NCI-H2081 treated with DMSO at 0.1 percent for 48 hours (cell line): ENCODE results near the gene ELK3.

Source experiments
- DNase-seq: peaks from one replicate; lab custom pipeline; 2025; lab: John Stamatoyannopoulos, UW

Gene ELK3

DNA sequence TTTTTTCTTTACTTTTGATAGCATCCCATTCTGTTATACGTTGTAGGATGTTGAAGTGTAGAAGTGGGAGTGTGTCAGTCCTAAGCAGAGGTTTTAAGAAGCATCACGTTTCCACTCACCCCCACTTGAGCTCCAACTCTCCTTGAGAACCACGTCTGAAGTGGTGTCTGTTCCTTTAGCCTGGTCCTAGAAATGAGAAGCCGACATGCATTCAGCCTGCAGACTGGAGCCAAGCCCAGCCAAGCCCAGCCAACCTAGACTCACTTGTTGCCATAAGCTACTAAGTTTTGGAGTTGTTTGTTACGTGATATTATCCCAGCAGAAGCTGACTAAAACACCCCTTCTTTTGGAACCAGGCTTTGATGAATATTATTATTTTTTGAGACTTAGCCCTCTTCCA, 4.4 kb upstream of the ELK3 start:
- DNase-seq = no peak

DNA sequence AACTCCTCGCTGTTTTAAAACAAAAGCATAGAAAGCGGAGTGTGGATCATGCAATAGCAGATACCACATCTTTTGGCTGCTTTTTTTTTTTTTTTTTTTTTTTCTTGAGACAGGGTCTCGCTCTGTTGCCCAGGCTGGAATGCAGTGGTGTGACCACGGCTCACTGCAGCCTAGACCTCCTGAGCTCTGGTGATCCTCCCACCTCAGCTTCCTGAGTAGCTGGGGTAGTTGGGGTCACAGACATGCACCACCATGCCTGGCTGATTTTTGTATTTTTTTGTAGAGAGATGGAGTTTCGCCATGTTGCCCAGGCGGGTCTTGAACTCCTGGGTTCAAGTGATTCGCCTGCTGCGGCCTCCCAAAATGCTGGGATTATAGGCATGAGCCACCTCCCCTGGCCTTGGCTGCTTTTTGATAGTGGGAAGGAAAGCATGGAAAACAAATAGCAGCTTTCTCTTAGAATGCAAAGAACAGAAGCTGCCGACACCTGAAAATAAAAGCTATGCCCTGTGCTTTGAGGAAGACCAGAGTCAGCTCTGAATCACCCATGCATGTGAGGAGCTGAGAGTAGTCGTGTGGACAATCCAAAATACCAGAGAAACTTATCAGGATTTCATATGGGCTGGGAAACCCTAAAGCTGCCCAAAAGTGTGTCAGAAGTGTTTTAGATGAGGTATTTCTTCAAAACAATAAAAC, 3.6 kb upstream of the ELK3 start:
- DNase-seq = no peak

DNA sequence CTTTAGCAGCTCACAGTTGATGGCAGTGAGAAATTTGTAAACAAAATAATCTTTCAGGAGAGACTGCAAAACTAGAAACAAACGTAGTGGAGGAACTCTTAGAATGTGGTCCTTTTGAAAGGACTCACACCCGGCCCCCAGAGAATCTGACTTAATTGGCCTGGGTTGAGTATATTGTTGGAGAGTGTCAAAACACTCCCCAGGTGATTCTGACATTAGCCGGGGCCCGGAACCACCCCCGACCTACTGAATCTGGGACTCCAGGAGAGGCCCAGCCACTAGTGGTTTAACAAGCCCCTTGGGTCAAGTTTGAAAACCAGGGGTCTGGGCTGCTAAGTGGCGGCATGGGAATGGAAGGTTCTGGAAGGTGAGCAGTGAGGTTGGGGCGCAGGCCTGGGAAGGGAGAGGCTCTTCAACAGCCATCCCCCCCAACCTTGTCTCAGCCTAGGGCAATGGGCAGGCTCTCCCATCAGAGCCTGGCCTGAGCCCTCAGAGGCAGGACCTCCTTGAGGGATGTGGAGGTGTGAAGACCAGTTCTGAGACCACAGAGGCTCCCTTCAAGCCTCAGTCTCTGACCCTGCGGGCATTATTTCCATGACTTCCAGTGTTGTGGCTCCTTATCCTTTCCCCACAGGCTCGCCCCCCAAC, 1.1 kb upstream of the ELK3 start:
- no peak for DNase-seq

DNA sequence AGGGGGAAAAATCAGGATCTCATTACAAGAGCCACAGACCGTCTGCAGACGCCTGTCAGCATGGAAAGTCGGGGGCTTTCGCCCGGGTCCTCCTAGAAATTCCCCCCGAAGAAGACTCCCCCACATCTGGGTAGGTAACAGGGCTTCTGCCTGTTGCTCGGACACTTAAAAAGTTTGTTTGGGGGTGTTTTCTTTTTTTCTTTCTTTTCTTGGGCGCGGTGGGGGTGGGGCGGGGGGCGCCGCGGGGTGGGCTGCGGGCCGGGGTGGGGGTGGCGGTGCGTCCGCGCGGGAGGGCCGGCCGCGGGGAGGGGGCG, 358 bp downstream of the ELK3 start:
- no peak for DNase-seq

DNA sequence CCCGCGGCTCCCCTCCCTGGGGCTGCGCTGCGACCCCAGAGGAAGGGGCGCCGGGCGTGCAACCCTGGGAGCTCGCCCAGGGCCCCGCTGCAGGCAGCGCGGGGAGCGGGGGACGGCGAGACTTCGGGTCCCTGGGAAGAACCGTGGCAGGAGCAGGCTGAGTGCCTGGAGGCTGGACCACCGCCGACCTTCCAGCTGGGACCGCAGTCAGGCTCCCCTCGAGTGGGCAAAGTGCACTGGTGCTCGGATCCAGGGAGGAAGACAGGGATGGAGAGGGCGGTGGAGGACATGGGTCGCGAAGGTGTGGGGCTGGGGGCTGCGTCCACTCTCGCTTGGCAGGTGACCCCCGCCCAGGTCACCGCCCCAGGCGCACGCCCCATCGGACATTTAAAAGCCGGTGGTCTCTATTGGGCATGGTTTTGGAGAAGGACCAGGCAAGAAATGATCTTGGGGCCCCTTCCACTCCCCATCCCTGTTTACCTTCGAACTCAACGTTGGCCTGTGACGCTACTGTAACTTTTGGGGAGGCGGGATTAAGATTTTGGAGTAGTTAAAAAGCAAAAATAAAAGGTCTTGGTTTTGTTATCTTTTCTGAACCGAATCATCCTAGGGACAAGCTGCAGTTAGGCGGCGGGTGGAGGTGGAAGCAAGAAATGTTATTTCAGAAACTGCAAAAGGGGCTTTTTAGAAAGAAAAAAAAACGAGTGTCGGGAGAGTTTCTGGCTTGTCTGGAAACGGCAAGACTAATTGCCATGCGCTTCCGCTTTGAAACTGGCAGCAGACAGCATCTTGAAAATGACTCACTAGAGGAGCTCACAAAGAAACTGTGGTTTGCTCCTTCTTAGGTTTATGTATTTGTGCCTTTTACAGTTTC, 1.0 kb downstream of the ELK3 start:
- DNase-seq = no peak

DNA sequence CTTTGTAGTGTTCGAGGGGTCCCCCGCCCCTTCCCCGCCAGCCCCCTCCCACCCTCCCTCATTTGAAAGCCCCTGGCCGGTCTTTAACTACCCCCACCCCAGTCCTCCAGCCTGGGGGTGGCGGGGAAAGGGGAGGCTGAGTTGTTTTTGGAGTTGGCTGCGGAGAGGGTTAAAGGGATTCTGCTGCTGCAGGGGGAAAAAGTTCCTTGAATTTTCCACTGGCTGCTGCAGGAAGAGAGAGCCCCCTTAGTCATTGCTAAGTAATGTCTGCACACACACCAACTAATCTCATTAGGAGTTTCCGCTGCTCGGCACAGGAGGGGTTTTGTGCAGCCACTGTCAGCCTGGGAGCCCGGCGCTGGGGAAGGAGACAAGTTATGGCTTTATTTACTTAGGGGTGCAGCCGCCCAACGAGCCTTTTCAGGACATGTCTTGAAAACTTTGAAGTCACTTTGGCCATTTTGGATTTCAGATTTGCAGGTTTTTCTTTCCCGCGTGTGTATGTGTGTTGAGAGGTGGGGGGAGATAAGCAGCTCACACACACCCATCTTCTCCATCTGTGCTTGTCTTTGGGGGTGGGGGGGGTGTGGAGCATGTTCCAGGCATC, 1.8 kb downstream of the ELK3 start:
- DNase-seq = no peak

DNA sequence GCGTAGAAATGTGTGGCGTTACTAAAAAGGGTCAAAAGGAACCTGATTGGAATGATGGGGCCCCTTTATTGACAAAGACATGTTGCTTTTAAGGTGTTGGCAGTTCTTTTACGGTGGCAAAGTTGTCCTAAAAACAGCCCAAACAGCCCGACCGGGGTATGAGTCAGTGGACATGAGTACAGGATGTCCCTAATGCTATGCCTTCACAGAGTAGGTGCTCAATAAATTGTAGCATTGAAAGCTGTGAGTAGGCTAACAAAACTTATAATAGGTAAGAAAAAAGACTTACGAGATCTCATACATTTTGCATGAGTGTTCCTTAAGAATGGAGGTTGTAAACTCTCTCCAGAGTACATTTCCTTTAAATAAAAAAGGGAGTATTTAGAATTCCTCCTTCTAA, 2.6 kb downstream of the ELK3 start:
- no peak for DNase-seq

DNA sequence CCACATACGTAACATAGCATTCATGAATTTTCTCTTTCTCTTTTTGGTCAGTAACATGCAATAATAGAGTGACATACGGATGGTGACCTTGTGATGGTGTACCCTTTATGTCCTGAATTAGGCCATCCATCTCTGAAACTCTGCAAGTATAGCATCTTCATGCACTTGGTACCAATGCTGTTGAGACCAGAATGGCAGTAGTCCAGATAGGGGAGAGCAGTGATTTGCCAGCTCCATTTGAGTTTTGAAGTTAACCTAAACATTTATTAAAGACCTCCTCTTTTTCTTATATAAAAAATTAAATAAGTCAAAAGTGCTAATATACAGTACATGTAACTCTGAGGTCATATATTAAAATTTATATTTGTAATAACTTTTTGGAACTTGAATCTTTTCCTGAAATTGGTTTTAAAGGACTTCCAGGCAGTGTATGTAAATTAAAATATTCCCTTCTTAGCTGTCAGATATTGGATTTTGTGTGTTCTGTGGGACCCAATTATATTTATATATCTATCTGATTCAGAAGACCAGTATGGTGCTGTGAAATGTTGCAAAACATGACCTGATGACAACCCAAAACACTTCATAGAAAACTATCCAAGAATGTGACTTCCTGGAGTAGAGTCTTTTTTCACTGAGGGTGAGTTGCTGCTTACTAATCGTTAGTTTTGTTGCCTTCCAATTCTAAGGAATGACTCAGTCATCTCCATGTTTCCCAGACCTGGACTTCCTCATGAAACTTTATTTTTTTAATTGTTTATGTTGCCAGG, 3.5 kb downstream of the ELK3 start:
- no peak for DNase-seq

DNA sequence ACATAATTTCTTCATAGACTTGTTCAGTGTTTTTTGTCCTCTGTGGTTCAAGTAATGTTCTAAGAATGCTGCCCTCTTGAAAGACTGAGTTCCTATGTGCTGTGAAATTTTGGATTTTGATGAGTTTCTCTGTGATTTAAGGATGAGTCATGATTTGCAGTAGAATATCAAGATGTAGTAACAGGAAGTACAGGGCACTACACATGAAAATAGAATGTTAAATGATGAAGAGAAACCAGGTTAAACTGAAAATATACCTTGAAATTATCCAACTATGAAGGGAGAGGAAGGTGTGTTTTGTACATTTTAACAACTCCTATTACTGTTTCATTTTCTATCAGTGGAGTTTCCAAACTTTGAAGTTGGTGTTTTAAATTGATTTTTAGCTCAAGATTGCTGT, 4.8 kb downstream of the ELK3 start:
- DNase-seq = no peak

DNA sequence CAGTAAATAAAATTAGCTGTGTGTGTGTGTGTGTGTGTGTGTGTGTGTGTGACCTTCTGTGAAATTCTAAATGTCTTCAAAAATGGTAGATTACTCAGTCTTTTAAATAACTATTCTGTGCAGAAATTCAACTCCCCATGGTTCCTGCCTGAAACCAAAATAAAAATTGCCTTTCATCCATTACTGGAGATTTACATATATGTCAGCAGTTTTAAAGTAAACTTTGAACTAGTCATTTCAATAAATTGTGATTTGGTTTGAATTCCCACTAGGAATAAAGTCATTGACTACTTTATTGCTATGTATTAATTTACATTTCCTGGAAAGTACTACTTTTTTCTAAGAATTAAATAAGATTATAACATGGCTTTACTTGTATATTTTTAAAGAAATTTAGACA, 5.3 kb downstream of the ELK3 start:
- DNase-seq = no peak

DNA sequence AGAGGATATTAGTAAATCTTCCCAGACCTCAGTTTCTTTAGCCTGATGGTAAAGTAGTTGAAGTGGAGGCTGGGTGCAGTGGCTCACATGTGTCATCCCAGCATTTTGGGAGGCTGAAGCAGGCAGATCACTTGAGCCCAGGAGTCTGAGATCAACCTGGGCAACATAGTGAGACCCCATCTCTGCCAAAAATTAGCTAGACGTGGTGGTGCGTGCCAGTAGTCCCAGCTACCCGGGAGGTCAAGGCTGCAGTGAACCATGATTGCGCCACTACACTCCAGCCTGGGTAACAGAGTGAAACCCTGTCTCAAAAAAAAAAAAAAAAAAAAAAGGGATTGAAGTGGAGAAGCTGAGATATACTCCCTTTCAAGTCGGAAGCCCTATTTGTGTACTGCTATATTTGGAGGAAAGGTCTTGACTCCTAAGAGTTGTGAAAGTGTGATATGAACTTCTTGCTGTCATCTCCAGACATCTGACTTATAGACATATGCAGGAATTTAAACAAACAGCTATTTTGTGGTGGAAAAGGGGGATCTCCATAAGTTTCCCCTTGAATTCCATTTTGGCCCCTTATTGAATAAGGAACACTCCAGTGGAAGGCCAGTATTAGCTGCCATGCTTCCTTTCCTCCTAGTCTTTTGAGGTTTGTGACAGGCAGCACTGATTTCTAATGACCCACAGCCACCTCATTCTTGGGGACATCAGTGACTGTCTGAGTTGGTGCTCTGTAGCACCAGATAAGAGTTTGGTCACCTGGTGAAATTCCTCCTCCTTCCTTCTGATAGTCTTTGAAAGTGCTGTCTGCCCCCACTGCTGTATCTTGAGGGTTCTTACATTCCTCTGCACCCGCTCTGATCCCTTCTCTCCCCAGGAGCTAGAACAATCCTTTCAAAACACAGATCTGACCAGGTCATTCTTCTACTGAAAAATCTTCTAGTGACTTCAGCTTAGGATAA, 7.4 kb downstream of the ELK3 start:
- no peak for DNase-seq

DNA sequence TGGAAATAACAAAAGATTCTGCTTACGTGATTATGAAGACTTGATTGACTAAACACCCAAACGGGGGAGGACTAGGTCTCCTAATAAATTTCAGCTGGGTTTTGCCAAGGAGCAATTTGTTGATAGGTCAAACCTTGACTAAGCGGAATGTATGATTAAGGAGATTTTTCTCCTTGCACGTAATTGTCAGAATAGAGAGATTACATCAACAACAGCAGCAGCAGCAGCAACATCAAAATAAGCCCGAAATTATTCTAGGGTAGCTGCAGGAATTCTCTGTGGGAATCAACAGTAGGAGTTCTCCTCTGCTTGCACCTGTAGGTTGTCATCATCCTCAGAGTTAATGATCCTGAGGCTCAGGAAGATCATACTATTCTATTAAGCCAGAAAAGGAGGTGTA, 10.2 kb downstream of the ELK3 start:
- no peak for DNase-seq

DNA sequence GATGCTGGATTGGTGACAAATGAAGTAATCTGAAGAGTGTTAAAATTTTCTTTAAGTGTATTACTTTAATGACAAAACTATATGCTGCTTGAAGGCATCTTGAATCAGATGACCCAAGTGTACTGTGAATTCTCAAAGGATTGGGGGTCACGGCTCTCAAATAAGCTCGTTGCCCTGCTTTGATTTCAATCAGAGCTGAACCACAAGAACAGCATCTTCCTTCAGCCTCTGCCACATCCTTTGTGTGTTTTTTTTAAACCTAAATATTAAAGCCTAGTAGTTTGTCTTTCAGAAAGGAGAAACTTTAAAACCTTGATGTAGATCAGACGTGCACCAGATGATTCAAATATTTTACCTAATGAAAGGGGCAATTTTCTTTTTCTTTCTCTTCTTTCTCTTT, 11.7 kb downstream of the ELK3 start:
- no peak for DNase-seq

DNA sequence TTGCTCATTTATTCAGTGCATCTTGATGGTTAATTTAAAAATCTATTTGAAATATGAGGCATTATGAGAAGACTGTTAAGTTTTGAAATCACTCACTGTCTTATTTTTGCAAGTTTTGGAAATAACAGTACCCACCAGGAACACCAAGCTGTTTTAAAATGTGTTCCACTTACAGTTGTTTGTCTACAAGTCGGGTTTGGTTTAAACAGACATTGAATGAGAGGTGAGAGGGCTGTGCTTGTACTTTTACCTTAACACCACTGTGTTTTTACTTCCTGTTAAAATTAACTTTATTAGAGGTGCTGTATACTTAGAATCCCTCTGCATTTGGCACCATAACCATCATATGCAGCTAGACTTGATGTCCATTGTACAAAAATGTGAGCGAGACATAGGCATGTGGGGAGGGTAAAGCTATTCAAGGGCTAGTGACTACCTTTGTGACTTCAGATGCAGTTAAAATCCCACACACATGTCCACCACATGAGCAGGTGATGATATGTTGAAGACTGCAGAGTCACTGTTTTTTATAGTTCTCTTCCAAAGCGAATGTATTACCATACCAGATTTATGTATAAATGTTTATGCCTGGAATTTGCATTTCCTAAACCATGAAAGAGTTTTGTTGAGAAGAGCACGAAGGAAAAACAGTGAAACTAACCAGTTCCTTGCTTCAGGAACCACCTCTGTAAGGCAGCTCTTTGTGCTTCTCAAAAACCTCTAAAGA, 12.9 kb downstream of the ELK3 start:
- no peak for DNase-seq

DNA sequence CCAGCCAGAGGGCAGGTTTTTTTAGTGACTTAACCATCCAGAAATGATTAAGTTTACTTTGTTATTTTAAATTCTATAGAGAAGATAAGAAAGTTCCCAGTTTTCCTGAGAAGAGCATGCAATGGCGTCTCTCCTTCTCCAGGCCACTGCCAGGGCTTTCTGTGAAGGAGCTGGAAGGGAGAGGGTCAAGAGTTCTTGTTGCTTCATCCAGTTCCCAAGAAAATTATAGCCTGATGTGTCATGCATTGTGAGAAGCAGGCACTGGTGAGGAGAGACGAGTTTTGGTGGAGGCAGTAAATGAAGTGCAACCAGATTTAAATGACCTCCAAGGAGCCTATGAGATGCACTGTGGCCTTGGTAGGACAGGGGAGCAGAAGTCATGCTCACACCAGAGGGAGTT, 14.2 kb downstream of the ELK3 start:
- no peak for DNase-seq

DNA sequence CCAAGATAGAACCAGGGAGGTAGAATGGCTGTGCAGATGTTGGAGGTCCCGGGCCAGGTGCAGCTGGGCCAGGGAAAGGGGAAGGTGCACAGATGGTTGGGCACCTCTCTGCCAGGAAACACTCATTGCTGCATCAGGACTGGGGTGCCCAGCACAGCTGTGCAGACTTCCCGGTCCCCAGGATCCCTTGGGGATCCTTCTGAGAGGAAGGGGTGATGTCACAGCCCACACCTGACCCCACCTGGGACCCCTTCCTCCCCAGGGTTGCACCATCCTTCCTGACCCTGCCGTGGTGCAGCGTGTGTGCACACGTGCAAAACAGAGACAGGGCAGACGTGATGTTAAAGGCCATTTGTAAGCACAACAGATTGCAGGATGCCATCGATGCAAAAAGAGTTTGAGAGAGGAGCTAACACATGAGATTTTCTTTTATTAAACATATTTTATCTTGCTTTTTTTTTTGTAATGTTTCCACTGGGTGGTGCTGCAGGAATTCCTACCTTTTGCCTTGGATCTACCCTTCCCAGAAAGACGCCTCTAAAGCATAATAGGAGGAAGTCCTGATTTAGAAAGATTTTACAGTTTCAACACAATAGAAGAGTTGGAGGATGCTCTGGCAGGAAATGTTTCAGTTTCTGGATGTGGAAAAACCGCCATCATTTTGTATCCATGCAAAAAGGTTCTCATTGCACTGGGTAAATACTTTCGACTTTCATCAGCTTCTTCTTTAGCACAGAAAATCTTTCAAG, 14.8 kb downstream of the ELK3 start:
- DNase-seq = no peak

DNA sequence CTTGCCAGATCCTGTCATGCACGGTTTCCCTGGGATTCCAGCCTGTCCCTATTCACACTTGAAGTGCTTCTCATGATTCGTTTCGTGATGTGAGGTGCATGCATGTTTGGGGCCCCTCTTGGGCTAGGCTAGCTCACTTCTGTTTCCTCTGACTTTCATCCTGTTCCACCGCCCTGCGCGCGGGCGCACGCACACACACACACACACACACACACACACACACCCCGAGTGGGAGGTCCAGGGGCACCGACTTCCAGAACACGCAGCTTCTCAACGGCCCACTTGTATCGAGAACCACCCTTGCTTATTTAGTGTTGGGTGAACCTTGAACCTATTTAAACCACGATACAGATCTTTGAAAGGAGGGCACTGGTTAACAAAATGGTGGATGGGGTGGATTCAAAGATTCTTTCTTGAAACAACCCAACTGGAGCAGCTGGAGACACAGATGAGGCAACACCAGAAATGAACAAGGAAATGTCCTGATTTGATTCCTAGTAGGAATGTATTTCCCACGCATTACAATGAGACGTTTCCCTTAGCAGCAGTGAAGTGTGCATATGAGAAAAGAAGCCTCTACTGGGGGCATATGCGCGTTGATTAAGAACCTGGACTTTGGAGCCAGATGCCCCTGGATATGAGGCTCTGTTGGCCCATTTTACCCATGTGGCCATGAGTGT, 16.3 kb downstream of the ELK3 start:
- DNase-seq = no peak

DNA sequence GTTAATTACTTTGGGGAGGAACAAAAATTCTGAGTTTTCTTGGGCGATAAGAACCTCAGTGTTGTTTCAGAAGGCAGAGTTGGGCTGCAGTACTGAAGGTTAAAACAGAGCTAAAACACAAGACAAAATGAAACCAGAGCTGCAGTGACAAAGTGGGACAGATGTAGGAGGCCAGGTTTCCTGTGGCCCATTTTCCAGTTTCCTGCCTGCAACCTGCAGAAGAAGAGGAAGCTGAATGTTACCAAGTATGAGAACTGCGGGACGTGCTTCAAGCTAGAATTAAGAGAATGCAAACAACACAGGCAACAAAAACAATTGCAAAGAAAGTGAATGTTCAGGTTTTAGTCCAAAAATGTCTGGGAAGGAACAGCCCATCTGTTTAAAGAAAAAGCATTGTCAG, 17.8 kb downstream of the ELK3 start:
- no peak for DNase-seq
